H1 (cell line): ENCODE measurements around the gene CDH26. TPM values are rescaled to one million over a fixed set of nuclear protein-coding genes. Genes with fewer than 3 reads are reported as not detected.

Experiments used
- GTF2F1 ChIP-seq: IDR thresholded peaks from 2 replicates; pipeline ENCODE4 v1.6.1; 2012; ENCODE audit warnings: low read depth, low read length, improper control_type of control experiment, borderline replicate concordance
- POU5F1 ChIP-seq: IDR thresholded peaks from 2 replicates; pipeline ENCODE4 v1.6.1; 2011; ENCODE audit warnings: low read depth, mild to moderate bottlenecking, low read length, moderate library complexity
- polyA plus RNA-seq, 7 experiments: library from polyadenylated mRNA; depleted of rRNA in 3 of 7; stranded (reverse) in 5 of 7; unstranded in 2 of 7; fragments of >200 nt in 5 of 7; fragments of 200-250 nt in 2 of 7; gene quantifications; 1 replicate in 5 of 7; 2 replicates in 1 of 7; 4 replicates in 1 of 7; pipeline versions ENCODE4 v1.2.1 to v1.2.3, GENCODE V29; 2011 to 2013; ENCODE audit warnings: missing spikeins in 2 of 7, mixed read lengths in 2 of 7
- total RNA-seq: library from RNA; stranded (reverse); fragmentation: NEBNext Ultra II Directional; extraction: Animal tissue kit (Norgen Biotek cat#: 25700); gene quantifications from 2 replicates; pipeline ENCODE4 v1.2.1, GENCODE V29; 2021

CDH26 gene
- total and polyA plus RNA-seq, 2 of the 8 experiments (the other 6 are each of a cell fraction or from before 2014, with no cell fraction given) = 1.5 to 1.7 TPM

DNA sequence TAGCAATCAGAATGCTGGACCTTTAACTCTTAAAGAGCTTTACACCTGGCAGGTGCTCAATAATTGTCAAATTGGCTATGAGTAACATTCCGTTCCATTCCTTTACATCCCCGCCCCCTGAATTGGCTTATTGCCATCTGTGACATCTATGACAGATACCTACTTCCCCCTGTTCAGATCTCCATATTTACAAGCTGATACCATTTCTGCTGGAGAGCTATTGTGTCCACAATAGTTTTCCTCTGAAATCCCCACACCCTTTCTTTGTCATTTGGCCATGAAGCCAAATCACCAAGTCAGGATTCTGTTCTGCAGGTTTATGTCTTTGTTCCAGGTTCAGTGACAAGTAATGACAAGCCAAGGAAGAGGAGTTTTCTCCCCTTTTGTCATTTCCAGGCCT is 3.2 kb downstream of the CDH26 start (continued):
- TF ChIP-seq POU5F1 (no peak), GTF2F1 (no peak)
